Tibial nerve (tissue), 4 donors: Measurements from ENCODE around the gene SYT7. TPM values are rescaled to one million over a fixed set of nuclear protein-coding genes. Genes with fewer than 3 reads are reported as not detected.

ENCODE experiments used
- DNase-seq, 2 donors: peaks; one replicate each; pipeline ENCODE4 v3.0.0-alpha.2; 2019; ENCODE audit warnings: low spot score in 2 of 2
- H3K27ac ChIP-seq, 4 donors: fragments of 200-600 bp; sonication (generic) in 3 of 4; one replicate each; pipeline ENCODE4 v1.5.1; 2017 to 2019; ENCODE audit warnings: mild to moderate bottlenecking in 1 of 4
- H3K27me3 ChIP-seq, 2 donors: fragments of 200-600 bp; sonication (generic) in 1 of 2; one replicate each; pipeline versions ENCODE4 v1.5.1 to v1.6.0; 2017 to 2019
- H3K36me3 ChIP-seq, 3 donors: fragments of 200-600 bp; sonication (generic); one replicate each; pipeline ENCODE4 v1.5.1; 2018 to 2019
- H3K4me1 ChIP-seq, 4 donors: fragments of 200-600 bp; sonication (generic) in 3 of 4; one replicate each; pipeline ENCODE4 v1.5.1; 2017 to 2019
- H3K4me3 ChIP-seq, 4 donors: fragments of 200-600 bp; sonication (generic) in 3 of 4; one replicate each; pipeline ENCODE4 v1.5.1; 2017 to 2019; ENCODE audit warnings: mild to moderate bottlenecking in 1 of 4, moderate library complexity in 1 of 4
- H3K9me3 ChIP-seq, 4 donors: fragments of 200-600 bp; sonication (generic) in 3 of 4; one replicate each; pipeline ENCODE4 v1.5.1; 2017 to 2019
- EP300 ChIP-seq, 2 donors: sonication (generic); formaldehyde crosslinking; IDR thresholded peaks; one replicate each; pipeline ENCODE4 v1.6.1; 2017; ENCODE audit warnings: antibody characterized with exemption in 2 of 2, mild to moderate bottlenecking in 1 of 2
- POLR2A ChIP-seq, 2 donors: fragments of 450-650 bp; IDR thresholded peaks; one replicate each; pipeline ENCODE4 v1.6.1; 2017; ENCODE audit warnings: antibody characterized with exemption in 2 of 2, mild to moderate bottlenecking in 2 of 2, moderate library complexity in 2 of 2
- WGBS, 2 donors: methylation state at CpG; one replicate each; pipeline ENCODE4 v1.1.5; 2018; 5-methylcytosine and 5-hydroxymethylcytosine counted together
- total RNA-seq, 4 donors: library from RNA; depleted of rRNA; stranded (reverse); fragments of >200 nt; gene quantifications; one replicate each; pipeline ENCODE4 v1.1.0, GENCODE V29; 2016
- TF ChIP-seq, protein P1 (sequence below), 5 experiments: fragments of 200-600 bp in 3 of 5; fragments of 450-650 bp in 2 of 5; sonication (generic) in 3 of 5; IDR thresholded peaks; one replicate each; pipeline ENCODE4 v1.5.1; 2016 to 2019; ENCODE audit warnings: antibody characterized with exemption in 5 of 5, mild to moderate bottlenecking in 3 of 5, moderate library complexity in 2 of 5

The SYT7 gene
- total RNA-seq, 4 donors from 2014 or later: 1.2 to 2.5 (median 1.8) TPM

- Histone ChIP-seq H3K27ac (no peak overlapping the region), H3K27me3 (peaks cover 0 to 6% of the 10 kb centered on the region in 2 donors), H3K4me3 (no peak overlapping the region), H3K36me3 (no peaks in the 10 kb centered on the region), H3K9me3 (no peaks in the 10 kb centered on the region), H3K4me1 (no peaks in the 10 kb centered on the region)
- peak in 1 of 2 donors; percentile 26 for DNase-seq
- no peak for TF ChIP-seq EP300 (IDR thresholded peaks at IDR 0.05)
- TF ChIP-seq, protein P1, sequence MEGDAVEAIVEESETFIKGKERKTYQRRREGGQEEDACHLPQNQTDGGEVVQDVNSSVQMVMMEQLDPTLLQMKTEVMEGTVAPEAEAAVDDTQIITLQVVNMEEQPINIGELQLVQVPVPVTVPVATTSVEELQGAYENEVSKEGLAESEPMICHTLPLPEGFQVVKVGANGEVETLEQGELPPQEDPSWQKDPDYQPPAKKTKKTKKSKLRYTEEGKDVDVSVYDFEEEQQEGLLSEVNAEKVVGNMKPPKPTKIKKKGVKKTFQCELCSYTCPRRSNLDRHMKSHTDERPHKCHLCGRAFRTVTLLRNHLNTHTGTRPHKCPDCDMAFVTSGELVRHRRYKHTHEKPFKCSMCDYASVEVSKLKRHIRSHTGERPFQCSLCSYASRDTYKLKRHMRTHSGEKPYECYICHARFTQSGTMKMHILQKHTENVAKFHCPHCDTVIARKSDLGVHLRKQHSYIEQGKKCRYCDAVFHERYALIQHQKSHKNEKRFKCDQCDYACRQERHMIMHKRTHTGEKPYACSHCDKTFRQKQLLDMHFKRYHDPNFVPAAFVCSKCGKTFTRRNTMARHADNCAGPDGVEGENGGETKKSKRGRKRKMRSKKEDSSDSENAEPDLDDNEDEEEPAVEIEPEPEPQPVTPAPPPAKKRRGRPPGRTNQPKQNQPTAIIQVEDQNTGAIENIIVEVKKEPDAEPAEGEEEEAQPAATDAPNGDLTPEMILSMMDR (IDR thresholded peaks at IDR 0.05): peak; percentile 42 to 65 (median 53)
- 65 to 75% methylated on average over 10 to 11 of the region's 13 CpGs for WGBS, 2 donors
These were observed 47.2 kb upstream of the SYT7 start for GRCh38 chr11:61627850-61628661.

- no peaks in the 10 kb centered on the region for H3K36me3 ChIP-seq
- no peak for DNase-seq
- TF ChIP-seq, protein P1 (IDR thresholded peaks at IDR 0.05): no peak
- TF ChIP-seq POLR2A (IDR thresholded peaks at IDR 0.05): no peak
These were observed 45.9 kb upstream of the SYT7 start for GRCh38 chr11:61626580-61627380.

GRCh38 chr11:61625525-61625924 lies 44.6 kb upstream of the SYT7 start:
- Histone ChIP-seq H3K4me3 (no peak overlapping the region), H3K27me3 (peaks cover 0 to 4% of the 10 kb centered on the region in 2 donors), H3K4me1 (no peaks in the 10 kb centered on the region), H3K27ac (no peak overlapping the region), H3K36me3 (no peaks in the 10 kb centered on the region), H3K9me3 (no peaks in the 10 kb centered on the region)
- TF ChIP-seq POLR2A (IDR thresholded peaks at IDR 0.05): no peak
- TF ChIP-seq, protein P1 (IDR thresholded peaks at IDR 0.05): no peak
- TF ChIP-seq EP300 (IDR thresholded peaks at IDR 0.05): no peak
- no peak for DNase-seq
- 91 to 96% methylated on average over 3 of the region's 3 CpGs for WGBS, 2 donors

More at GRCh38 chr11:61626580-61627380, 45.9 kb upstream of the SYT7 start:
- Histone ChIP-seq H3K27me3 (peaks cover 0 to 2% of the 10 kb centered on the region in 2 donors), H3K4me3 (no peak overlapping the region), H3K27ac (no peak overlapping the region), H3K4me1 (no peaks in the 10 kb centered on the region), H3K9me3 (no peaks in the 10 kb centered on the region)
- whole genome bisulfite sequencing, 2 donors: 58 to 67% methylated on average over 9 to 10 of the region's 10 CpGs

GRCh38 chr11:61621917-61622585 lies 41.2 kb upstream of the SYT7 start:
- Histone ChIP-seq H3K36me3 (no peaks in the 10 kb centered on the region), H3K4me1 (no peaks in the 10 kb centered on the region), H3K9me3 (no peaks in the 10 kb centered on the region), H3K4me3 (no peak overlapping the region), H3K27ac (no peak overlapping the region), H3K27me3 (peaks cover 0 to 20% of the 10 kb centered on the region in 2 donors)
- DNase-seq: no peak
- TF ChIP-seq, protein P1 (IDR thresholded peaks at IDR 0.05): no peak
- TF ChIP-seq EP300 (IDR thresholded peaks at IDR 0.05) (no peak), POLR2A (IDR thresholded peaks at IDR 0.05) (no peak)
- 65 to 69% methylated on average over 6 to 7 of the region's 7 CpGs for WGBS, 2 donors
